NCI-H146 (cell line): Measurements from ENCODE around the gene PRKD1.

Source experiments
- DNase-seq: peaks from one replicate; lab custom pipeline; 2025; lab: John Stamatoyannopoulos, UW

The PRKD1 gene

GRCh38 chr14:29672831-29673230, 254.8 kb downstream of the PRKD1 start:
- no peak for DNase-seq

- peak; percentile 2 for DNase-seq
Observed at GRCh38 chr14:29671034-29671433, 256.6 kb downstream of the PRKD1 start.

DNA sequence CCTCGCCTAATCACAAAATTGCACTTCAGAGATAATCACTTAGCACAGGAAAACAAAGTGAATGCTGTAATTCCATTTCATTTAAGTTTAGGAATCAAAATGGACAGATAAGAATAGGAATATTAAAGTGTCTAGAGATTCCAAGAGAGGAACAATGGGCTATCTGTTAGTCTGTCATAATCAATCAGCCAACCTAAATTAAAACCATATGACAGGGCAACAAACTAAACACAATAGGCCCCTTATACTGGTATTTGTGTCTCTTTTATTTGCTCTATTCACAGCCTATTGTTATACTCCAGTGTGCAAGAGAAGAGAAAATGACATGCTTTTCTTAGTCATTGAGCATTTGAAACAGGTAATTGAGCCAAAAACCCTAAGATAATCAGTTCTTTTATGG, 259.4 kb downstream of the PRKD1 start:
- DNase-seq, result peak; percentile 70

- DNase-seq, result no peak
Observed at GRCh38 chr14:29664515-29664914, 263.1 kb downstream of the PRKD1 start.

DNA sequence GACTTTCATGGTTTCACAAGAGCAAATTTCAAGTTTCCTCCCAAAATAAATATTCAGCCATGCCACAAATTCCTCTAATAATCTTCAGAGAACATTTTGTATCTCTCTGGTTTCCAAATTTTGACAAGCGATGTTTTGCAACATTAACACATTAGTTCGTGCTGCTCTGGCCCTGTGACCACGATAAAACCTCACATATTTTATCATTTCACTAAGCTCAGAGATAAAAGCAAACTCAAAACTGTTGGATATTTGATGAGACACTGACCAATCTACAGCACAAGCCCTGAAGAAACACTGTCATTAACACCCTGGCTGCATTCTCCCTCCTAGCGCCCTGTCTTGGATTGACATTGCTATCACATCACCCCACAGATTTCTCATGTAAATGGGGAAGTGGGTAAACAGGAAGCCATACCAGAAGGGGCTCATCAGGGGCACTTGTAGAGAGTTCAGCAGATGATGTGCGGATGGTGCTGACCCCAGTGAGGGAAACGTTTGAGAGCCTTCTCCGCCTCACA, 264.3 kb downstream of the PRKD1 start:
- DNase-seq, result no peak

- DNase-seq, result no peak
Observed at GRCh38 chr14:29654901-29655550, 272.6 kb downstream of the PRKD1 start.

GRCh38 chr14:29653303-29653702, 274.3 kb downstream of the PRKD1 start:
- no peak for DNase-seq

GRCh38 chr14:29652571-29652970, 275.1 kb downstream of the PRKD1 start:
- DNase-seq, result no peak

DNA sequence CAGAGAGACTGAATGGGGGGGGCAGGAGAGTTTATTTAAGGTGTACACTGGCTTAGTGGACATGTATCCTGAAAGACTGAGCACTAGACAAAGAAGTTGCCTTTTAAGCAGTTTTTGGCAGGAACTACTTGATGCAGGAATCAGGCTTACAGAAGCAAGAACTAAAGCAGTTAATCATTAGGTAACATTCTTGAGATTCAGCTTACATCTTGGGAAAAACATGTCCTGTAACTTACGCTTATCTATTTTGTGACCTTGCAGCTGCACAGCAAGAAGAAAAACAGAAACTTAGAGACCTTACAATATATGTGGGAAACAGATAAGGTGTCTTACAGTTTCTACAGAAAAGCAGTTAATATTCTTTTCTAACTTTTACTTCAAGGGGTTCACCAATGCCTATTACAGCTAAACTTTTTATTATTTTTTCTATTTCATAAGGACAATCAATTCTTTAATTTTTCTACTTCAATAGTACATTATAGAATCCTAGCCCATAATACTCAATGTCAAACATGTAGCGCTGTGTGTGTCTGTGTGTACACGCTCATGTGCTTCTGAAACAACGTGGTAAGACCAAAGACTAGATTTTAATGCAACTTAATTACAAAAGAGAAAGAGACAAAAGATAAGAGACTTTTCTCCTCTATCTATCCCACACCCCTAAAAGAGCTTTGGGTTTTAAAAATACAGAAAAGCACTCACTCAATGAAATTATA, 276.9 kb downstream of the PRKD1 start:
- DNase-seq, result no peak

DNA sequence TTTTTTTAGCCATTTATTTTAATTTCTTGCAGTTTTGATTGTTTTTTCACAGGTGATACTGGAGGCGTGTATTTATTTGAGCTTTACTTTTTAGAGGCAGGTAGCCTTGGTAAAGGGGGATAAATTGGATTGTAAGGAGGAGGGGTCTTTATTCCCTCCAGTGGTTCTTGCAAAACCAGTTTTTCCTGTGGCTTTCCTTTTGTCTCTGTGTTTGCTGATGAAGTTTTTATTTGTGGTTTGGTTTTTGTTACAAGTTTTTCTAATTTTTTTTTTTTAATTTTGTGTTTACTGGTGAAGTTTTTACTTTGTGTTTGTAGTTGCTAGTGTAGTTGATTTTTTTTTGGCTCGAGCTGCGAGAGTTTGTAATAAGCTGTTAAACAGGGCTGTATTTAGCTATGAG, 278.5 kb downstream of the PRKD1 start:
- no peak for DNase-seq

DNA sequence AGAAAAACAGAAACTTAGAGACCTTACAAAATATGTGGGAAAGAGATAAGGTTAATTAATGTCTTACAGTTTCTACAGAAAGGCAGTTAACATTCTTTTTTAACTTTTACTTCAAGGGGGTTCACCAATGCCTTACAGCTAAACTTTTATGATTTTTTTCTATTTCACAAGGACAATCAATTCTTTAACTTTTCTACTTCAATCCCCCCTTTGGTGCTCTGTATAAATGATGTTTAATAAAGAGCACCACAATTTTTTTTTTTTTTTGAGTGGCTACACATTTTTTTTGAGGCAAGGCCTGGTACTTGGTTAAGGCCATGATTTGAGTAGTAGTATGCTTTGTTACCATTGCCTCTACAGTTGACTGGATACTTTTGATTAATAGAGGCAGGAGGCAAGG, 279.6 kb downstream of the PRKD1 start:
- DNase-seq, result no peak

DNA sequence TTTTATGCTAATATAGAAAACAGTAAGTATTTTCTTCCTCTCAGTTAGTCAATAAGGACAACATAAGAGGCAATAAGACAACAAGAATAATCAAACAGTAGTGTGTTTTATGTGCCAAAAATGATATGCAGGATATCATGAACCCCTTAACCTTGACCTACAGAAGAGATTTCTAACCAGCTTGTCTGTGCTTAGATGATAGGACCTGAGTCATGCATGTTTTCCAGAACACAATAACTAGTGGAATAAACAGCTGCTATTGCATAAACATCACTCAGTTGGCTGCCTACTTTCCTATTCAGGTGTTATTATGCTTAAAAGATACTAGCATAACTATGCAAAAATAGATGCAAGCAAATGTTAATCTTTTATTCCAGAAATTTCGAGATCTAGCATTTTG, 282.5 kb downstream of the PRKD1 start:
- no peak for DNase-seq

DNA sequence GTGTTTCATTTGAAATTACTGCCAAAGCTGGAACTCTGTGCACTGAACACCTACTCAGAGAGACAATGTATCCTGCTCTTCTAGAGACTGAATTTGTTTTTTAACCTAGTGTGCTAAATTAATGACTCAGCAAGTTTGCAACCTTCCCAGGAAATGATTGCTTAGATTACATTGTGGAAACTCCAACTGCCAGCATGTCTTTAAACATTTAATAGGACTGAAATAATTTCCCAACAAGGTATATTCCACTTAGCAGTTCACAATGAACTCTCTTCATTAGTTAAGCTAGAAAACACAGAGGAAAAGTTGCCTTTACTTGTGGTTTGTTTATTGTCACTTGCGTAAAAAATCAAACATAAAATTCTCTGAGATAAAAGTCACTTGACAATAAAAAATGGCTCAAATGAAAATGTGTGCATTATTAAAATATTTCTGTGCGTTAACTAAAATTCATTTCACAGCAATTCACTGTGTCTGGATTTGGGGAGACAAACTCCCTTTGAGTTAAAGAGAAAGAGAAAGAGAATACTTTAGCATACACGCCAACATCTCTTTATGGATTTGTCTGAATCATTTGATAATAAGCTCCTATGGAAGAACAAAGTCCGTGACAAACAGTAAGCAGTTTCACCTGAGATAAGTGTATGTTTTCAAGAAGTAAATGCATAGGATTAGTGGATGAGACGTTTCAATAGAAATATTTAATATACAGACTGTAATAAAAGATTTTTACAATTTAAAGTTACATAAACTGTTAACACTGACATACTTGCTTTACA, 284.0 kb downstream of the PRKD1 start:
- DNase-seq, result no peak

DNA sequence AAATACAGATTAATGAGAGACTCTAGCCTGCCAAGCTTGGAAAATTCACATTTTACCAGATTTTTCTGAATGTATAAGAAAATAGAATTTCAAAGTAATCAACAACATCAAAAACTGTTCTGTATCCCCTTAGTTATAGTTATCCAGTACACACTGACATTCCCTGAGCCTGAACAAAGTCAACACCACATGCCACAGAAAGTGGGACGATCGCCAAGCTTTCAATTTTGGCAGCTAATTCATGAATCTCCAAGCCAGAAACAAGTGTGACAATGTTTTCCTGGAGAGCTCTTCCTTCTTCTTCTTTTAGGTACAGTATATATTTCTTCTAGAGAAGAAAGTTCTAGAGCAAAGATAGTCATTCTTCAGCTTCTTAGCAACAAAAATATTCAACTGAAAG, 290.2 kb downstream of the PRKD1 start:
- DNase-seq, result no peak

DNA sequence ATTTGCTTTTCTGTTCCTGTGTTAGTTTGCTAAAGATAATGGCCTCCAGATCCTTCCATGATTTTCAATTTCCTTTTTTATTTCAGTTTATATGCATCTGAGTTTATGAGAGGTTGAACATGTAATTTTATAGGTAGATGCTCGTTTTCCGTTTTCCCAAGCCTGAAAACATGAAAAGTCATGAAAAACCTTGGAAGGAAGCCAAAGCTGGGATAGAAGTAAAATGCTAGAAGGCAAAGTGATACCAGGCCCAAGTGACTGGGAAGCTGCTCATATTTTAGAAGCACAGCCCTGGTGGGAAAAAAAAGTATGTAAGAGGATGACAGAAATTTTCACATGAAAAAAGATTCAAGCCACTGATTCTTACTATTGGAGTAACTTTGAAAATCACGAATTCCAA, 290.8 kb downstream of the PRKD1 start:
- no peak for DNase-seq

DNA sequence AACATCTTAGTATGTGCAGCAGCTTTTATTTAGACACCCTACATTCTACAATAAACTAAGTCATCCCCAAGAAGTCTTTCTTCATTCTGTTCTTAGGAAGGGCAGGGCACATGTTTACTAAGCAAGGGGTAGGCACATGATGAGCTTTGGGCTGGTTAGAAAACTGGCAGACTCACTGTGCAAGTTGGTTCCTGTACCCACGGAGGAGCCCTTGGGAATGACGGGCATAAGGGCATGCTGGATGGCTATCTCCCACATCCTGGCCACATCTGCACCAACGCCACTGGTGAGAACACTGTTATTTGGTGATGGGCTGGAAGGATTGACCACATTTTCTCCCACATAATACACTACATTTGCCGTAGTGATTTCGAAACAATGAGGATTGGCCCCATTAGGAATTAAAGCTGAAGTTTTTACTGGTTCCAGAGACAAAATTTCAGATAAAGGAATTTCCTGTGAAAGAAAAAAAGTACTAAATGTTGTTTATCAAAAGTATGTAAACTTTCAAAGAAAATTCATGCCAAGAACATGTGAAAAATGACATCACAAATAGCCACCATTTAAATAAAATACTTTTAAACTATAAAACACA, 297.0 kb downstream of the PRKD1 start:
- DNase-seq, result no peak

- DNase-seq, result no peak
Observed at GRCh38 chr14:29629839-29630238, 297.8 kb downstream of the PRKD1 start.

GRCh38 chr14:29627137-29627536, 300.5 kb downstream of the PRKD1 start:
- no peak for DNase-seq

DNA sequence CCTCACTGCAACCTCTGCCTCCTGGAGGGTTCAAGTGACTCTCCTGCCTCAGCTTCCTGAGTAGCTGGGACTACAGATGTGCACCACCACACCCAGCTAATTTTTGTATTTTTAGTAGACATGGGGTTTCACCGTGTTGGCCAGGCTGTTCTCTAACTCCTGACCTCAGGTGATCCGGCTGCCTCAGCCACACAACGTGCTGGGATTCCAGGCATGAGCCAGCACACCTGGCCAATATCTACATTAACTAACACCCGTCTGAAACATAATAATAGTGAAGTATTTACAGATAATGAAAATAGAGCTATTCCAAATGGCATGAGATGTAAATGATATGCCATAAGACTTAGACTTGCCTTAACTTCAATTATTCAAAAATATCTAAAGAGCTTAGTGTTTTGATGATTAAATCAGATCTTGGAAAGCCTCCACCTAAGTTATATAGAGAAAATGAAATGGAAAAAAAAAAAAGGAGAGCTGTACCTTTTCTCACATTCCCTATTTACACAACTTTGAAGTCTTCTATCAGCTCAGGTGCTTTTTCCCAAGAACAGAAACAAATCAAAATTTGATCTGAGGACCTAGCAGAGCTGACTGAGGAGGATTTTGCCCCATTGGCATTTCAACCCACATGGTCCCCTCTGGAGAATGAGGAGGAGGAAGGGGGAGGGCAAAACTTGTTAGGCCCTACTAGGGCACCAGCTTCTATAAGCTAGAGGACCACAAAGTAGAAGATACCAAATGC, 309.2 kb downstream of the PRKD1 start:
- no peak for DNase-seq

- no peak for DNase-seq
Observed at GRCh38 chr14:29616922-29617321, 310.7 kb downstream of the PRKD1 start.

DNA sequence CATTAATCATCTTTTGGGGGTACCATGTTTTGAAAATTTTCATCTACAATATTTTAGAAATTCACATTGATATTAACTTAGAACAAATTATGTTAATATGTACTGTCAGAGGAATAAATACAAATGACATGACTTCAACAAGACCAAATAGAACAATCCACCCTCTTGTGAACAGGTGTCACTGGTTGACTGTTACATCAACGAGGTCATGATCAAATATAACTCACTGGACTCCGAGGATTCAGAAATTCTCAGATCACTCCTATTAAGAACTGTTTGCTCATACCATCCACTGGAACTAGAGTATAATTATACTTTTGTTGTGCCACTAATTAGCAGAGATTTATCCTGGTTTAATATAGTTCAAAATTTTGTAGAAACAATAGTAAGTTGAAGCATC, 318.8 kb downstream of the PRKD1 start:
- no peak for DNase-seq

GRCh38 chr14:29607169-29607568, 320.5 kb downstream of the PRKD1 start:
- no peak for DNase-seq
